Esophagus muscularis mucosa (tissue), 4 donors: ENCODE data around the gene TSPAN5. TPM values are rescaled to one million over a fixed set of nuclear protein-coding genes. Genes with fewer than 3 reads are reported as not detected.

Source experiments
- DNase-seq: peaks from one replicate; pipeline ENCODE4 v3.0.0-alpha.2; 2017; ENCODE audit errors: extremely low spot score
- H3K27ac ChIP-seq, 4 donors: fragments of 200-600 bp; sonication (generic); replicated peaks in 1 of 4; 1 replicate in 3 of 4; 2 replicates in 1 of 4; pipeline ENCODE4 v1.5.1; 2016 to 2019; ENCODE audit warnings: mild to moderate bottlenecking in 1 of 4
- H3K27me3 ChIP-seq, 4 donors: fragments of 200-600 bp; sonication (generic); one replicate each; pipeline versions ENCODE4 v1.5.1 to v1.6.0; 2016 to 2019
- H3K36me3 ChIP-seq, 4 donors: fragments of 200-600 bp; sonication (generic); one replicate each; pipeline ENCODE4 v1.5.1; 2016 to 2019
- H3K4me1 ChIP-seq, 4 donors: fragments of 200-600 bp; sonication (generic); one replicate each; pipeline ENCODE4 v1.5.1; 2016 to 2019
- H3K4me3 ChIP-seq, 4 donors: fragments of 200-600 bp; sonication (generic); 1 replicate in 2 of 4; 2 replicates in 2 of 4; pipeline ENCODE4 v1.5.1; 2016 to 2019; ENCODE audit warnings: mild to moderate bottlenecking in 4 of 4, moderate library complexity in 1 of 4
- H3K9me3 ChIP-seq, 4 donors: fragments of 200-600 bp; sonication (generic); 1 replicate in 3 of 4; 2 replicates in 1 of 4; pipeline ENCODE4 v1.5.1; 2016 to 2019
- EP300 ChIP-seq: sonication (generic); formaldehyde crosslinking; IDR thresholded peaks from one replicate; pipeline ENCODE4 v1.6.1; 2017; ENCODE audit warnings: antibody characterized with exemption
- POLR2A ChIP-seq: fragments of 450-650 bp; IDR thresholded peaks from one replicate; pipeline ENCODE4 v1.6.1; 2017; ENCODE audit warnings: antibody characterized with exemption, moderate library complexity, mild to moderate bottlenecking, low read depth
- POLR2AphosphoS5 ChIP-seq, 2 donors: sonication (generic); formaldehyde crosslinking; IDR thresholded peaks; one replicate each; pipeline ENCODE4 v1.6.1; 2017; ENCODE audit warnings: antibody characterized with exemption in 2 of 2
- WGBS: methylation state at CpG from one replicate; pipeline ENCODE4 v1.1.5; 2018; 5-methylcytosine and 5-hydroxymethylcytosine counted together
- intact Hi-C: fragments of 100-400 bp; cut with DNase I; formaldehyde crosslinking; loops from one replicate; pipeline ENCODE4 v1.15.1; 2023
- total RNA-seq, 4 donors: library from RNA; depleted of rRNA; stranded (reverse); fragments of >200 nt; gene quantifications; one replicate each; pipeline versions ENCODE4 v1.1.0 to v1.2.1, GENCODE V29; 2016
- TF ChIP-seq, protein P1 (sequence below), 3 experiments: fragments of 200-600 bp in 2 of 3; fragments of 450-650 bp in 1 of 3; sonication (generic) in 2 of 3; IDR thresholded peaks; one replicate each; pipeline ENCODE4 v1.5.1; 2017 to 2019; ENCODE audit warnings: antibody characterized with exemption in 3 of 3, mild to moderate bottlenecking in 2 of 3, moderate library complexity in 1 of 3

TSPAN5 gene
- total RNA-seq, 4 donors from 2014 or later, result 9.1 to 16.8 (median 13.3) TPM

DNA sequence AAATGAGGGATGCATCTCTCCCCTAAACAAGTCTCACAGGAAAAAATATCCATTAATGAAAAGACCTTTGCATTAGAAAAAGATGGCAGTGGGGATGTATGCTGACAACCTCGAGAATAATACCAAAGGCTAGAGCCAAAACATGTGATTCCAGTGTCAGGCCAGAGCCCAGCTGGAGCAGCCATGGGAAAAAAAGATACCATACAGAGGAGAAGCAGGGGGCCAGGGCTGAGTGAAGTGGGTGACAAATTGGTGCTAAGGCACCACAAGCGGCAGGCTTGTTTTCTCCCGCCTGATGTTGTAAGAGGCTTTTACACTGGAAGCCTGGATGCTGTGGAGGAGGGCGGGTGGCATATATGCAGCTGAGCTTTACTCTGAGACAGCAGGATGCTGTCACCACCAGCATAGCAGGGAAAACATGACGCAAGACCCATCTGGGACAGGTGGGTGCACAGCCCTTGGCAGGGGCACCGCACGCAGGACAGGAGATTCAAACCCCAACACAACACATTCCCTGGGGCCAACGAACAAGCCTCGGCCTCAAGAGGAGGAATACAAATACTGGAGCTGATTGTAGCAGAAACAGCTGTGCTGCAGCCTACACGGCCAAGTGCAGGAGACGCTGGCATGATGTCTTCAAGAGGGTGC, 91.9 kb downstream of the TSPAN5 start:
- TF ChIP-seq POLR2A (no peak), EP300 (no peak), POLR2AphosphoS5 (IDR thresholded peaks at IDR 0.05) (no peak)
- TF ChIP-seq, protein P1, sequence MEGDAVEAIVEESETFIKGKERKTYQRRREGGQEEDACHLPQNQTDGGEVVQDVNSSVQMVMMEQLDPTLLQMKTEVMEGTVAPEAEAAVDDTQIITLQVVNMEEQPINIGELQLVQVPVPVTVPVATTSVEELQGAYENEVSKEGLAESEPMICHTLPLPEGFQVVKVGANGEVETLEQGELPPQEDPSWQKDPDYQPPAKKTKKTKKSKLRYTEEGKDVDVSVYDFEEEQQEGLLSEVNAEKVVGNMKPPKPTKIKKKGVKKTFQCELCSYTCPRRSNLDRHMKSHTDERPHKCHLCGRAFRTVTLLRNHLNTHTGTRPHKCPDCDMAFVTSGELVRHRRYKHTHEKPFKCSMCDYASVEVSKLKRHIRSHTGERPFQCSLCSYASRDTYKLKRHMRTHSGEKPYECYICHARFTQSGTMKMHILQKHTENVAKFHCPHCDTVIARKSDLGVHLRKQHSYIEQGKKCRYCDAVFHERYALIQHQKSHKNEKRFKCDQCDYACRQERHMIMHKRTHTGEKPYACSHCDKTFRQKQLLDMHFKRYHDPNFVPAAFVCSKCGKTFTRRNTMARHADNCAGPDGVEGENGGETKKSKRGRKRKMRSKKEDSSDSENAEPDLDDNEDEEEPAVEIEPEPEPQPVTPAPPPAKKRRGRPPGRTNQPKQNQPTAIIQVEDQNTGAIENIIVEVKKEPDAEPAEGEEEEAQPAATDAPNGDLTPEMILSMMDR (IDR thresholded peaks at IDR 0.05), result no peak
- Histone ChIP-seq H3K27me3 (no peaks in the 10 kb centered on the region), H3K9me3 (no peaks in the 10 kb centered on the region), H3K36me3 (no peaks in the 10 kb centered on the region), H3K27ac (peak overlapping the region in 3 of 4 donors; percentile 41 to 50 (median 46)), H3K4me1 (peaks cover 13 to 28% (median 21%) of the 10 kb centered on the region in 4 donors), H3K4me3 (no peak overlapping the region)
- intact Hi-C loops, result no loop called here
- peak; percentile 86 for DNase-seq
- WGBS, result 62% methylated on average over 8 of the region's 11 CpGs

DNA sequence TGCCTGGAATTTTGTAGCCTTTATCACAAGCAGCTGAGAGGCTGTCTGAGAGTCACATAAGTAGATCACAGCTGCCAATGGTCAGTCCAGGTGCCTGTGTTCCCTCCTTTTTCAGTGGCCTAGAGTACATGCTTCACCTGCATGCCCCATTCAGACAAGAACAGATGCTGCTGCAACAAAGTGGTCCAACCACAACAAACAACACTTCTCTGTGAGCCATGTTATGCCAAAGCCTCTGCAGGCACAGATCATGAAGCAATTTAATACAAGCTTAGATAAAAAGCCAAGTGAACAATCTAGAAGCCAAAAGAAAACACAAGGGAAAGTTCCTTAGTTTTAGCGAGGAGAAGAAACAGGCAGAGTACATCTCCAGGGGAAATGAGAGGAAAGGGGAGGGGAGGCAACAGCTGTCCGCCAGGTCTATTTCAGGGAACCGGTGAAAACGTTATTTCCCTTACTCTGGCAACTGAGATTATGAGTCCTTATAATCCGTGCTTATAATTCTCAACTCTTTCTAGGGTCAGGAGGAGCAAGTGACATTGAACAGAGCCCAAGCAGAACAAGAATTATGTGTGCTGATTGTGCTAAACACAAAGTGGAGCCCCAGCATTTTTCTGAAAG, 92.6 kb downstream of the TSPAN5 start:
- 8% methylated on average over 5 of the region's 5 CpGs for WGBS
- H3K4me3 ChIP-seq, result no peak overlapping the region
- peak; percentile 62 for DNase-seq
- peaks cover 13 to 28% (median 21%) of the 10 kb centered on the region in 4 donors for H3K4me1 ChIP-seq
- peak overlapping the region in 3 of 4 donors; percentile 41 to 50 (median 46) for H3K27ac ChIP-seq
- intact Hi-C loops, result no loop called here
- TF ChIP-seq POLR2A (no peak), EP300 (no peak), POLR2AphosphoS5 (IDR thresholded peaks at IDR 0.05) (no peak)
- TF ChIP-seq, protein P1 (IDR thresholded peaks at IDR 0.05), result no peak
- no peaks in the 10 kb centered on the region for H3K27me3 ChIP-seq
- no peaks in the 10 kb centered on the region for H3K36me3 ChIP-seq
- no peaks in the 10 kb centered on the region for H3K9me3 ChIP-seq

DNA sequence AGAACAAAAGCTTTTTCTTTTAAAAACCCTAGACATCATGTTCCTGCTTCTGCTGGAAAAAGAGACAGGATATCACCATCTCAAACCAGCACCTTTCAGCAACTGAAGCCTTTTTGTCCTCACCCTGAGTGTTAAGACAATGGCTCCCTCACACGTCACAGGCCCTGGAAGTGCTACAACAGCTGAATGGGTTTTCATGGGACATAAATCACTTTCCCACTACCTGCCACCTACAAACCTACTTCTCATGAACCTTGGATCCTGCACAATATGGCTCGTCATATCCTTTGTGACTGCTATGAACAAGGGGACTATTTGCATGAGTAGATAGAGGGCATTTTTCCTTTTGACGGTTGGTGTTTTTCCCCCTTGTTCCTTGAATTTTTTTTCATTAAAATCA, 93.6 kb downstream of the TSPAN5 start:
- peak; percentile 26 for DNase-seq
- TF ChIP-seq, protein P1 (IDR thresholded peaks at IDR 0.05), result no peak
- TF ChIP-seq POLR2AphosphoS5 (IDR thresholded peaks at IDR 0.05) (no peak), EP300 (no peak), POLR2A (no peak)
- H3K4me3 ChIP-seq, result no peak overlapping the region
- intact Hi-C loops, result no loop called here
- H3K4me1 ChIP-seq, result peaks cover 13 to 28% (median 21%) of the 10 kb centered on the region in 4 donors
- H3K9me3 ChIP-seq, result no peaks in the 10 kb centered on the region
- 85% methylated on average over 3 of the region's 3 CpGs for WGBS
- H3K27ac ChIP-seq, result no peak overlapping the region
- H3K27me3 ChIP-seq, result no peaks in the 10 kb centered on the region
- no peaks in the 10 kb centered on the region for H3K36me3 ChIP-seq

DNA sequence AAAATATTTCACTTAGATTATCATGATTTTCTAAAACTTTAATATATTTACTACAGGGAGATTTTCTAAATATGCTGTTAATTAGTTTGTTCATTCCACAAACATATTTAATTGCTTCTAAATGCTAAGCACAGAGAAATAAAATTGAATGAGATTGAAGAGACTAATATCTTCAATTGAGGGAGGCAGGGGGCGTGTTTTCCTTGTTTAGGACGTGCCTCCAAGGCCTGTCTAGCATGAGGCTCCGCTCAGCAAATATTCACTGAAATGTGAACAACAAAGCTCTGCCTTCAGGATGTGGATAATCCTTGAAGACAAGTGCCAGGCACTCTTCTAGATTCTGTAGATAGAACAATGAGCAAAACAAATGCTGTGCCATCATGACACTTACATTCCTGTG, 98.1 kb downstream of the TSPAN5 start:
- H3K4me3 ChIP-seq, result no peak overlapping the region
- DNase-seq, result no peak
- TF ChIP-seq EP300 (no peak), POLR2AphosphoS5 (IDR thresholded peaks at IDR 0.05) (no peak), POLR2A (no peak)
- TF ChIP-seq, protein P1 (IDR thresholded peaks at IDR 0.05), result no peak
- H3K27ac ChIP-seq, result no peak overlapping the region
- WGBS, result 86% methylated on average over 3 of the region's 3 CpGs
- H3K4me1 ChIP-seq, result peaks cover 0 to 15% (median 3%) of the 10 kb centered on the region in 4 donors
- no peaks in the 10 kb centered on the region for H3K9me3 ChIP-seq
- no peaks in the 10 kb centered on the region for H3K27me3 ChIP-seq
- intact Hi-C loops, result no loop called here
- H3K36me3 ChIP-seq, result no peaks in the 10 kb centered on the region
